Esophagus squamous epithelium (tissue), 4 donors: Measurements from ENCODE around the gene C8B.

ENCODE experiments used
- CTCF ChIP-seq, 6 experiments: fragments of 450-650 bp in 4 of 6; fragments of 200-600 bp in 2 of 6; sonication (generic) in 2 of 6; IDR thresholded peaks; one replicate each; pipeline ENCODE4 v1.5.1; 2016 to 2019; ENCODE audit warnings: antibody characterized with exemption in 6 of 6, mild to moderate bottlenecking in 4 of 6, moderate library complexity in 4 of 6
- POLR2A ChIP-seq, 4 donors: fragments of 450-650 bp; IDR thresholded peaks; one replicate each; pipeline ENCODE4 v1.6.1; 2017; ENCODE audit warnings: antibody characterized with exemption in 4 of 4, mild to moderate bottlenecking in 4 of 4, moderate library complexity in 3 of 4

- TF ChIP-seq CTCF (IDR thresholded peaks at IDR 0.05): no peak
- TF ChIP-seq POLR2A (IDR thresholded peaks at IDR 0.05): no peak
Measured at GRCh38 chr1:56911098-56911938, 54.5 kb downstream of the C8B start.
